Spleen (tissue), 7 donors: ENCODE data around the gene CCDC78.

Experiments
- POLR2A ChIP-seq, 3 donors: fragments of 450-650 bp; IDR thresholded peaks; one replicate each; pipeline ENCODE4 v1.5.1; 2017; ENCODE audit warnings: antibody characterized with exemption in 3 of 3, mild to moderate bottlenecking in 1 of 3
- POLR2AphosphoS5 ChIP-seq, 3 donors: sonication (generic); formaldehyde crosslinking; IDR thresholded peaks; one replicate each; pipeline ENCODE4 v1.5.1; 2017; ENCODE audit warnings: antibody characterized with exemption in 3 of 3
- TF ChIP-seq, protein P1 (sequence below), 11 experiments: fragments of 200-600 bp in 7 of 11; fragments of 450-650 bp in 4 of 11; sonication (generic) in 4 of 11; IDR thresholded peaks in 8 of 11; conservative IDR thresholded peaks in 3 of 11; 1 replicate in 7 of 11; 2 replicates in 4 of 11; pipeline versions ENCODE4 v1.4.0 to v1.8.0; 2016 to 2021; ENCODE audit warnings: antibody characterized with exemption in 11 of 11, inconsistent platforms in 4 of 11, mild to moderate bottlenecking in 1 of 11
- donor health status: DM: no; HTN: no; CAD: no; lungs with moderate emphysema.
- donor health status: DM: no; HTN: no; CAD: no.
- donor health status: DM: no; HTN: no; CAD: no.

DNA sequence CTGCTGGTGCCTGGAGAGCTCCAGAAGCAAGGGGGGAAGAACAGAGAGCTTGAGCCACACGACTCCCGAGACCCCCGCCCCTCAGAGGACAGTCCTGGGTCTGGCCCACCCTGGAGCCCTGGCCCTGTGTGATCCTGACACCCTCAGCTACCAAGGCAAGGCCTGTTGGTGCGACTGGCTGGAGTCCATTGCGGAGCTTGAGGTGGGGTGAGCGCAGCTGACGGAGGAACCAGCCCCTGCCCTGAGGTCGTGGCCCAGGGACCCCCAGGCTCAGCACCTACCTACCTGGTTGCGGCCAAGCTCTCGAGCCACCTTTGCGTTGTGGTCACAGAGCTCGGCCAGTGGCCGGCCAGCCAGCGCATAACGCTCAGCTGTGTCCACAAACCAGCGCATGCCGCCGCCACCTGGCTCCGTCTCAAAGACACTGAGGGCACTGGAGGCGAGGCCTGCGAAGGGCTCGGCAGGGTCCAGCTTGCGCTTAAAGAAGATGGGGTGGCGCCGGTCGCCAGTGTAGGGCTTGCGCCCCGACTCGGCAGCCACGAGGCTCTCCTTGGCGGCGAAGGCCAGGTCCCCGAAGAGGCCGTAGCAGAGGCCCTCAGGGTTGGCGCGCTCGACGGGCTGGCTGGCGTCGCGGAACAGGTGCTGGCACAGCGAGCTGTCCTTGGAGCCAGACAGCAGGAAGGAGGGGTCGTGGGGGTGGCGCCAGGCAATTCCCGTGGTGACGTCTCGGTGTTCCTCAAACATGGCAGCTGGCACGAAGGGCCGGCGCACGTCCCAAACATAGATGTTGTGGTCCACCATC, 39.6 kb downstream of the CCDC78 start:
- TF ChIP-seq POLR2A (IDR thresholded peaks at IDR 0.05) (no peak), POLR2AphosphoS5 (IDR thresholded peaks at IDR 0.05) (peak in 1 of 3 donors; percentile 36)
- TF ChIP-seq, protein P1, sequence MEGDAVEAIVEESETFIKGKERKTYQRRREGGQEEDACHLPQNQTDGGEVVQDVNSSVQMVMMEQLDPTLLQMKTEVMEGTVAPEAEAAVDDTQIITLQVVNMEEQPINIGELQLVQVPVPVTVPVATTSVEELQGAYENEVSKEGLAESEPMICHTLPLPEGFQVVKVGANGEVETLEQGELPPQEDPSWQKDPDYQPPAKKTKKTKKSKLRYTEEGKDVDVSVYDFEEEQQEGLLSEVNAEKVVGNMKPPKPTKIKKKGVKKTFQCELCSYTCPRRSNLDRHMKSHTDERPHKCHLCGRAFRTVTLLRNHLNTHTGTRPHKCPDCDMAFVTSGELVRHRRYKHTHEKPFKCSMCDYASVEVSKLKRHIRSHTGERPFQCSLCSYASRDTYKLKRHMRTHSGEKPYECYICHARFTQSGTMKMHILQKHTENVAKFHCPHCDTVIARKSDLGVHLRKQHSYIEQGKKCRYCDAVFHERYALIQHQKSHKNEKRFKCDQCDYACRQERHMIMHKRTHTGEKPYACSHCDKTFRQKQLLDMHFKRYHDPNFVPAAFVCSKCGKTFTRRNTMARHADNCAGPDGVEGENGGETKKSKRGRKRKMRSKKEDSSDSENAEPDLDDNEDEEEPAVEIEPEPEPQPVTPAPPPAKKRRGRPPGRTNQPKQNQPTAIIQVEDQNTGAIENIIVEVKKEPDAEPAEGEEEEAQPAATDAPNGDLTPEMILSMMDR (IDR thresholded peaks at IDR 0.05 in 8 of 11, conservative IDR thresholded peaks at IDR 0.05 in 3 of 11), result no peak
